Fibroblast of mammary gland (primary cell): Measurements from ENCODE around the gene TSPAN32.

Experiments
- DNase-seq: peaks from one replicate; pipeline ENCODE4 v3.0.0-alpha.2; 2010; ENCODE audit warnings: low read depth
- H3K4me3 ChIP-seq: 2 replicates; pipeline ENCODE4 v1.5.1; 2011; ENCODE audit warnings: low read depth, mild to moderate bottlenecking, low read length, moderate library complexity; ENCODE audit not compliant: control insufficient read depth
- CTCF ChIP-seq: conservative IDR thresholded peaks from 2 replicates; pipeline ENCODE4 v1.5.1; 2011; ENCODE audit warnings: low read depth, low read length, inconsistent platforms; ENCODE audit not compliant: control insufficient read depth, insufficient read depth

Gene TSPAN32

DNA sequence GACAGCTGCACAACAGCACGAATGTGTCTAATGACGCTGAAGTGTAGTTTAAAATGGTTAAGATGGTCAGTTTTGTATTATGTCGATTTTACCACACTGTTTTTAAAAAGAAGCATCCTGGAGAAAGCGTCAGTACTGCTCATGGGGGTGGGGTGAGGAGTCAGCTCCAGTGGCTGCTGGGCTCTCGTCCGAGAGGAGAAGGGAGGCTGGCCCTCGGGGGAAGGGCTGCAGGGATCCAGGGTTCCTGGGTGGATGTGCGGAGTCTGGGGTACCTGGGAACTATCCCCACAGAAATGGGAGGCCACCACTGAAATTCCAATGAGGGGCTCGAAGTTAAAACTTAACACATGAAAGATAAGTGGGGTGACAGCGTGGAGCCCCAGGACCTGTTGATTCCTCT lies 12.0 kb upstream of the TSPAN32 start:
- no peak for TF ChIP-seq CTCF

GRCh38 chr11:2290351-2290841 lies 11.4 kb upstream of the TSPAN32 start:
- TF ChIP-seq CTCF: no peak

More for the DNA sequence above, 12.0 kb upstream of the TSPAN32 start:
- H3K4me3 ChIP-seq: no peak overlapping the region
- DNase-seq: no peak

GRCh38 chr11:2293531-2293971 lies 8.3 kb upstream of the TSPAN32 start:
- no peak overlapping the region for H3K4me3 ChIP-seq
- DNase-seq: no peak
- TF ChIP-seq CTCF: no peak

More at GRCh38 chr11:2290351-2290841, 11.4 kb upstream of the TSPAN32 start:
- no peak for DNase-seq
- no peak overlapping the region for H3K4me3 ChIP-seq

GRCh38 chr11:2293984-2294925 lies 7.6 kb upstream of the TSPAN32 start:
- no peak for DNase-seq
- no peak for TF ChIP-seq CTCF
- H3K4me3 ChIP-seq: no peak overlapping the region

DNA sequence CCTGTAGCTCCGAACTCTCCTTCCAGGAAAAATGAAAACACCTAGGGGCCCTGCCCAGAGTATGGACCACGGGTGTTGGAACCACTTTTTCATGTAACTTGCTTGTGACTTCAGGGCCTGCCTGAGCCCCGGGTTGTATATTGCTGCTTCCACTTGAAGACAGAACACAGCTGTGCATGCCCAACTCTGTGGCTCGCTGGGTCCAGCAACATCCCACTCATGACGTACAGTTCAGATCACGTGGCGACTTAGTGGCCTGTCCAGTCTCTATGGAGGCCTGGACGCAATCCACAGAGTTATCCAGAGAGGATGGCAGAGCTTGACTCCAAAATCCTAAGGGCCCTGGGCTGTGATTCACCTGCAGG lies 6.9 kb upstream of the TSPAN32 start:
- no peak for TF ChIP-seq CTCF
- no peak for DNase-seq
- no peak overlapping the region for H3K4me3 ChIP-seq

- no peak overlapping the region for H3K4me3 ChIP-seq
- no peak for TF ChIP-seq CTCF
- no peak for DNase-seq
Measured at GRCh38 chr11:2295971-2296912, 5.6 kb upstream of the TSPAN32 start.
